Cardiac muscle cell (in vitro differentiated cells and primary cell): ENCODE measurements around the gene RNASE8. TPM values are rescaled to one million over a fixed set of nuclear protein-coding genes. Genes with fewer than 3 reads are reported as not detected.
A peak's percentile ranks its signal among the peaks of the same experiment; 100 is the strongest.

Source experiments
- DNase-seq, 2 donors: peaks; one replicate each; pipeline versions ENCODE4 v3.0.0 to v3.0.0-alpha.2; 2010 to 2017; ENCODE audit warnings: low read depth in 1 of 2, low spot score in 1 of 2
- H3K27ac ChIP-seq: fragments of 200-600 bp; sonication (generic); 2 replicates; pipeline ENCODE4 v1.5.1; 2016
- H3K27me3 ChIP-seq: fragments of 200-600 bp; sonication (generic); 2 replicates; pipeline ENCODE4 v1.6.0; 2016; ENCODE audit warnings: control low read depth
- H3K36me3 ChIP-seq: fragments of 200-600 bp; sonication (generic); 2 replicates; pipeline ENCODE4 v1.5.1; 2016; ENCODE audit warnings: control low read depth
- H3K4me1 ChIP-seq: fragments of 200-600 bp; sonication (generic); 2 replicates; pipeline ENCODE4 v1.8.1; 2017; ENCODE audit warnings: low read depth, mild to moderate bottlenecking, mixed run types
- H3K4me3 ChIP-seq: fragments of 200-600 bp; sonication (generic); 2 replicates; pipeline ENCODE4 v1.5.1; 2016; ENCODE audit warnings: mild to moderate bottlenecking
- H3K9me3 ChIP-seq: fragments of 200-600 bp; sonication (generic); 2 replicates; pipeline ENCODE4 v1.5.1; 2017; ENCODE audit warnings: low read depth, mild to moderate bottlenecking, control low read depth
- polyA plus RNA-seq: library from polyadenylated mRNA; unstranded; fragments of >200 nt; fragmentation: Nextera tagmentation; extraction: Ambion mirVana; gene quantifications from 2 replicates; pipeline ENCODE4 v1.2.1, GENCODE V29; 2016
- total RNA-seq: library from RNA; depleted of rRNA; stranded (reverse); fragments of >200 nt; gene quantifications from 2 replicates; pipeline ENCODE4 v1.2.3, GENCODE V29; 2016
- TF ChIP-seq, protein P1 (sequence below): IDR thresholded peaks from 2 replicates; pipeline ENCODE4 v1.5.1; 2012; ENCODE audit warnings: low read depth, mild to moderate bottlenecking, low read length

The RNASE8 gene
- total and polyA plus RNA-seq, 2 experiments from 2014 or later = not detected

GRCh38 chr14:21086908-21087293, 29.3 kb downstream of the RNASE8 start:
- Histone ChIP-seq H3K4me1 (peaks cover 6% of the 10 kb centered on the region), H3K4me3 (no peak overlapping the region), H3K27ac (no peak overlapping the region), H3K9me3 (no peaks in the 10 kb centered on the region), H3K27me3 (no peaks in the 10 kb centered on the region), H3K36me3 (peaks cover 46% of the 10 kb centered on the region)
- no peak for DNase-seq
- TF ChIP-seq, protein P1, sequence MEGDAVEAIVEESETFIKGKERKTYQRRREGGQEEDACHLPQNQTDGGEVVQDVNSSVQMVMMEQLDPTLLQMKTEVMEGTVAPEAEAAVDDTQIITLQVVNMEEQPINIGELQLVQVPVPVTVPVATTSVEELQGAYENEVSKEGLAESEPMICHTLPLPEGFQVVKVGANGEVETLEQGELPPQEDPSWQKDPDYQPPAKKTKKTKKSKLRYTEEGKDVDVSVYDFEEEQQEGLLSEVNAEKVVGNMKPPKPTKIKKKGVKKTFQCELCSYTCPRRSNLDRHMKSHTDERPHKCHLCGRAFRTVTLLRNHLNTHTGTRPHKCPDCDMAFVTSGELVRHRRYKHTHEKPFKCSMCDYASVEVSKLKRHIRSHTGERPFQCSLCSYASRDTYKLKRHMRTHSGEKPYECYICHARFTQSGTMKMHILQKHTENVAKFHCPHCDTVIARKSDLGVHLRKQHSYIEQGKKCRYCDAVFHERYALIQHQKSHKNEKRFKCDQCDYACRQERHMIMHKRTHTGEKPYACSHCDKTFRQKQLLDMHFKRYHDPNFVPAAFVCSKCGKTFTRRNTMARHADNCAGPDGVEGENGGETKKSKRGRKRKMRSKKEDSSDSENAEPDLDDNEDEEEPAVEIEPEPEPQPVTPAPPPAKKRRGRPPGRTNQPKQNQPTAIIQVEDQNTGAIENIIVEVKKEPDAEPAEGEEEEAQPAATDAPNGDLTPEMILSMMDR = no peak

DNA sequence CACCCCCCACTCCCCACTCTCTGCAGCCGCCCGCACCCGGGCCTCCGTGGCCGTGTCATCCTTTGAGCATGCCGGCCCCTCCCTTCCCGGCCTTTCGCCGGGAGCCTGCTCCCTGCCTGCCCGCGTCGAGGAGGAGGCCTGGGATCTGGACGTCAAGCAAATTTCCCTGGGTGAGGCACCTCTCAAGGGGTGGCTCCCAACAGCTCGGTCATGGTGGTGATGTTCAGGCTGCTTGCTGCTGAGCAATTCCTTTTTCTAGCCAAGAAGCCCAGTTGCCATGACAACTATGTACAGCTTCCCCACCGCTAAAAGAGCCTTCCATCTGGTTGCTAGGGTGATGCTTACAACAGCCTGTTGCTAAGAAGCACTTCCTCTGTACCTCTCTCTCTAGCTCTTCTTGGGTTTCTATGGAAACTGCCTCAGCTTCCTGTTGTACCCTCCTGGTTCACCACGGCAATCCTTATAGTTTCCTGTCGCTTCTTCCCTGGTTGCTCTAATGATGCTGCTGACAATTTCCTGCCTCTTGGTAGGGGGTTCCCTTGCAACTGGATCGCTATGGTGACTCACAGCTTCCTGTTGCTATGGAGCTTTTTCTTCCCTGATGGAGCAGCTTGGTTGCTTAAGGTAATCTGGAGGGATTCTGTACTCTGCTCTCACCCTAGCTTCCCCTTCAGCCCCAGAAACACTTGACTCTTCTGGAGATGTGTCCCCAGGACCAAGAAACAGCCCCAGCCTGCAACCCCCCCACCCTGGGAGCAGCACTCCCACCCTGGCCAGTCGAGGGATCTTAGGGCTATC, 29.9 kb downstream of the RNASE8 start:
- Histone ChIP-seq H3K27me3 (no peaks in the 10 kb centered on the region), H3K36me3 (peaks cover 51% of the 10 kb centered on the region), H3K27ac (no peak overlapping the region), H3K9me3 (no peaks in the 10 kb centered on the region), H3K4me1 (peaks cover 6% of the 10 kb centered on the region), H3K4me3 (no peak overlapping the region)
- TF ChIP-seq, protein P1 = no peak
- peak in 1 of 2 donors; percentile 94 for DNase-seq

DNA sequence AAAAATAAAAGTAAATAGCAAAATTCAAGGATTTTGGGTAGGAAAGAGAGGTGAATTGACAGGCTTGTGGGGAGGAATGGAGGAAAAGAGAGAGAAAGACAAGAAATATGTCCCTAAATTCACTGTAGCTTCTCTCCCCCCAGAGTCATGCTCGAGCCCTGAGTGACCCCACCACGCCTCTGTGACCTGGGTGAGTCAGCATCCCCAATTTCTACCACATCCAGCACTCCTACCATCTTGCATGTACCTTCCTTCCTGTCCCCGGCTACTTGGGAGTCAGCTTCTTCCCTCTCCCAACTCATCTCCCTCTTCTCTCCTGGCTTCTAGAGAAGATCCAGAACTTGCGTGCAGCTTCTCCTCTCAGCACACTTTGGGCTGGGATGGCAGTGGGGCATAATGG, 31.1 kb downstream of the RNASE8 start:
- Histone ChIP-seq H3K9me3 (no peaks in the 10 kb centered on the region), H3K4me3 (no peak overlapping the region), H3K4me1 (peaks cover 8% of the 10 kb centered on the region), H3K27me3 (no peaks in the 10 kb centered on the region), H3K27ac (peak overlapping the region; percentile 15), H3K36me3 (peaks cover 53% of the 10 kb centered on the region)
- no peak for DNase-seq
- TF ChIP-seq, protein P1 = no peak

- Histone ChIP-seq H3K27ac (peak overlapping the region; percentile 34), H3K36me3 (peaks cover 53% of the 10 kb centered on the region)
Observed at GRCh38 chr14:21089271-21089670, 31.6 kb downstream of the RNASE8 start.

DNA sequence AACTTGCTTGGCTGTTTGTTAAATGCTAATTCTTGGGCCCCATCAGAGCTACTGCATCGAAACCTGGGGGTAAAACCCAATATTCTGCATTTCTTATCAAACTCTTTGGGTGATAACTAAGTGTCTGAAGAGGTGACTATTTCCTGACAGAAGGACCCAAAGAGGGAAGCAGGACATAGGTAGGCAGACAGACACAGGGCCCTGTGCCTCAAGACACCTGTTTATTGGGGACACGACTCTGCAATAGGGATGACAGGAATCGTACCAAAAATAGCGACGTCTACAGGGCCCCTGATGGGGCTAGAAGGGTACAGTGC, 32.2 kb downstream of the RNASE8 start:
- Histone ChIP-seq H3K4me1 (peaks cover 19% of the 10 kb centered on the region), H3K27ac (peak overlapping the region; percentile 34), H3K27me3 (no peaks in the 10 kb centered on the region), H3K36me3 (peaks cover 47% of the 10 kb centered on the region), H3K9me3 (no peaks in the 10 kb centered on the region), H3K4me3 (no peak overlapping the region)
- TF ChIP-seq, protein P1 = no peak
- DNase-seq = no peak

More at GRCh38 chr14:21089271-21089670, 31.6 kb downstream of the RNASE8 start:
- TF ChIP-seq, protein P1 = no peak
- Histone ChIP-seq H3K4me3 (no peak overlapping the region), H3K4me1 (peaks cover 14% of the 10 kb centered on the region), H3K9me3 (no peaks in the 10 kb centered on the region), H3K27me3 (no peaks in the 10 kb centered on the region)
- no peak for DNase-seq
